HG03045 (cell line): ENCODE results near the gene LRP8.

Experiments used
- ATAC-seq: cut with Tn5 transposase; IDR thresholded peaks from one replicate; pipeline ENCODE4 v1.9.1; 2021; ENCODE audit warnings: mild to moderate bottlenecking, moderate library complexity; ENCODE audit not compliant: unreplicated experiment

The LRP8 gene

GRCh38 chr1:53266038-53266437 is 61.8 kb downstream of the LRP8 start:
- ATAC-seq = no peak

- no peak for ATAC-seq
Observed at GRCh38 chr1:53265581-53265980, 62.3 kb downstream of the LRP8 start.

- ATAC-seq = no peak
Observed at GRCh38 chr1:53264048-53264447, 63.8 kb downstream of the LRP8 start.

- no peak for ATAC-seq
Observed at GRCh38 chr1:53262000-53262399, 65.9 kb downstream of the LRP8 start.

GRCh38 chr1:53260631-53261247 is 67.1 kb downstream of the LRP8 start:
- no peak for ATAC-seq

GRCh38 chr1:53259932-53260331 is 67.9 kb downstream of the LRP8 start:
- ATAC-seq = peak; percentile 53

- no peak for ATAC-seq
Observed at GRCh38 chr1:53258216-53258615, 69.7 kb downstream of the LRP8 start.

- no peak for ATAC-seq
Observed at GRCh38 chr1:53257454-53258081, 70.3 kb downstream of the LRP8 start.

GRCh38 chr1:53256511-53257453 is 71.1 kb downstream of the LRP8 start:
- no peak for ATAC-seq

GRCh38 chr1:53255031-53255430 is 72.8 kb downstream of the LRP8 start:
- no peak for ATAC-seq

- ATAC-seq = no peak
Observed at GRCh38 chr1:53254011-53254640, 73.7 kb downstream of the LRP8 start.

- no peak for ATAC-seq
Observed at GRCh38 chr1:53250325-53250724, 77.5 kb downstream of the LRP8 start.

- no peak for ATAC-seq
Observed at GRCh38 chr1:53249706-53250105, 78.2 kb downstream of the LRP8 start.

- ATAC-seq = no peak
Observed at GRCh38 chr1:53246261-53247134, 81.4 kb downstream of the LRP8 start.

GRCh38 chr1:53244141-53244540 is 83.7 kb downstream of the LRP8 start:
- no peak for ATAC-seq

GRCh38 chr1:53242381-53242780 is 85.5 kb downstream of the LRP8 start:
- ATAC-seq = no peak

GRCh38 chr1:53241828-53242227 is 86.0 kb downstream of the LRP8 start:
- ATAC-seq = no peak

- peak; percentile 97 for ATAC-seq
Observed at GRCh38 chr1:53238197-53239155, 89.4 kb downstream of the LRP8 start, which contains the start of gene MAGOH. Gene MAGOH, minus strand, starts transcription at chr1:53238518. Its CDS starts 70 bp downstream, at chr1:53238448.

- ATAC-seq = no peak
Observed at GRCh38 chr1:53237638-53238037, 90.2 kb downstream of the LRP8 start.
